GM19193 (cell line): ENCODE measurements around the gene FAM118B.

Experiments
- POLR2A ChIP-seq: IDR thresholded peaks from 4 replicates; pipeline ENCODE4 v1.6.1; 2011; ENCODE audit not compliant: insufficient read depth, insufficient read length; ENCODE audit errors: extremely low read depth

The FAM118B gene

GRCh38 chr11:126181939-126182730 lies 29.4 kb upstream of the FAM118B start:
- TF ChIP-seq POLR2A, result no peak

GRCh38 chr11:126182787-126183445 lies 28.7 kb upstream of the FAM118B start:
- no peak for TF ChIP-seq POLR2A

- TF ChIP-seq POLR2A, result no peak
Observed at GRCh38 chr11:126185259-126186024, 26.1 kb upstream of the FAM118B start.

- TF ChIP-seq POLR2A, result no peak
Observed at GRCh38 chr11:126186025-126186698, 25.4 kb upstream of the FAM118B start.

- no peak for TF ChIP-seq POLR2A
Observed at GRCh38 chr11:126186708-126187529, 24.7 kb upstream of the FAM118B start.

- TF ChIP-seq POLR2A, result peak; percentile 30
Observed at GRCh38 chr11:126188332-126189108, 23.1 kb upstream of the FAM118B start.

GRCh38 chr11:126189109-126189929 lies 22.3 kb upstream of the FAM118B start:
- no peak for TF ChIP-seq POLR2A

GRCh38 chr11:126190792-126191191 lies 20.8 kb upstream of the FAM118B start:
- TF ChIP-seq POLR2A, result no peak

GRCh38 chr11:126191379-126192073 lies 20.1 kb upstream of the FAM118B start:
- TF ChIP-seq POLR2A, result no peak

- no peak for TF ChIP-seq POLR2A
Observed at GRCh38 chr11:126192361-126192760, 19.2 kb upstream of the FAM118B start.

GRCh38 chr11:126193038-126193478 lies 18.5 kb upstream of the FAM118B start:
- TF ChIP-seq POLR2A, result no peak

GRCh38 chr11:126194121-126194543 lies 17.4 kb upstream of the FAM118B start:
- TF ChIP-seq POLR2A, result no peak
